T-helper 22 cell (primary cell): ENCODE measurements around the gene TMED6.
A peak's percentile ranks its signal among the peaks of the same experiment; 100 is the strongest.
"Not testable (repeated sequence)": the region's sequence is repeated elsewhere in the genome, so short reads cannot be mapped to it uniquely, and the experiment has no call there.

Source experiments
- DNase-seq: peaks from one replicate; pipeline ENCODE4 v3.0.0-alpha.2; 2020; ENCODE audit warnings: low read depth

TMED6 gene

DNA sequence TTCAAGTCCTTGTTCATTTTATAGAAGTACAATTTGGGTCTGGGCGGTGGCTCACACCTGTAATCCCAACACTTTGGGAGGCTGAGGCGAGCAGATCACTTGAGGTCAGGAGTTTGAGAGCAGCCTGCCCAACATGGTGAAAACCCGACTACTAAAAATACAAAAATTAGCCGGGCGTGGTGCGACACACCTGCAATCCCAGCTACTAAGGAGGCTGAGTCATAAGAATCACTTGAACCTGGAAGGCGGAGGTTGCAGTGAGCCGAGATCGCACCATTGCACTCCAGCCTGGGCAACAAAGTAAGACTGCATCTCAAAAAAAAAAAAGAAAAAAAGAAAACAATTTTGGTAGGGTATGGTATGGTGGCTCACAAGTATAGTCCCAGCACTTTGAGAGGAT is 8.5 kb upstream of the TMED6 start:
- not testable (repeated sequence) for DNase-seq

GRCh38 chr16:69350536-69351133 is 951 bp downstream of the TMED6 start:
- no peak for DNase-seq

DNA sequence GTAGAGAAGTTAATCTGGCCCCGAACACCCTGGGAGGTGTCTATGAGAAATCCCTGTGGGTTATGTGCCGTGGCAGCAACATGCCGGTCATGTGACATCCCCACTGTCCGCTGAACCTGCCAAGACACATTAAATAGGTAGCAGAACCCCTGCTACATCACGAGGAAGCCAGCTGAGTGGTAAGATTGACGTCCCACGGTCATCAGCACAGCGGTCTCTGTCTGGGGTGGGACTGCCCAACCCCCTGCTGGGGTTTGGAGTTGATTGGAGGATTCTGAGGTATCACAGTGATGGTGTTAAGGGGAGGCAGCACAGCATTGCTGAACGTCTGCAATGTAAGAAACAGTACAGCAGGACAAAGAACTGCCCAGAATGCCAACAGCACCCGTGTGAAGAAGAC is 2.0 kb downstream of the TMED6 start:
- DNase-seq = no peak

DNA sequence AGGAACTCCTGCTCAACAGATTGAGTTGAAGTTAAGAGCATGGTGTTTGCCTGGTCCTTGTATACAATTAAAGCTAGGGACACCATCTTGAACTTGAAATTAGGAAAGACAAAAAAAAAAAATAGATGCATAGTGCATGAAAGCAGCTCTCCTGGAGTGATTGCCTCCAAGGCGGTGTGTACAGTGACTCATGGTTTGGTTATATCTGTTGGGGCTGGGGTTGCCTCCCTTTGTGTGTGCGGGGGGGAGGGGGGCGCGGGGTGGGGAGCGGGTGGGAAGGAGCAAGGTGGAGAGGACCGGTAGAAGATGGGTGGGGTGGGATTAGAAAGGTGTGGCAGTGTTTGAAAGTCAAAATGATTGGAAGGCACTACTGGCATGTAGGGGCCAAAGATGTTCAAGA is 3.4 kb downstream of the TMED6 start:
- DNase-seq = no peak

GRCh38 chr16:69346683-69347082 is 4.9 kb downstream of the TMED6 start:
- DNase-seq = no peak

GRCh38 chr16:69345923-69346322 is 5.7 kb downstream of the TMED6 start:
- no peak for DNase-seq

DNA sequence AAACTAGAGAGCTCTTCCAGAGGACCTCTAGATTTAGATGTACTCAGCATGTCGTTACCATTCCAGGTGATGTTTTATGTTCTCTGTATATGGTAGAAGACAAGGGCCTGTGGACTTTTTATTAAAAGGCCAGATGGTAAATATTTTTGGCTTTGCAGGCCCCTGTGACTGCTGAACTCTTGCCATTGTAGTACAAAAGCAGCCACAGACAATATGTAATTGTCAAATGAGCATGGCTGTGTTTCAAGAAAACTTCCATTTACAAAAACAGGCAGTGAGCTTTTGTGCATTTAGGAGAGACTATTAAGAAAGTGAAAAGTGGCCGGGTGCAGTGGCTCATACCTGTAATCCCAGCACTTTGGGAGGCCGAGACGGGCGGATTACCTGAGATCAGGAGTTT is 7.4 kb downstream of the TMED6 start:
- DNase-seq = no peak

GRCh38 chr16:69340095-69340644 is 11.4 kb downstream of the TMED6 start:
- DNase-seq = no peak

GRCh38 chr16:69339289-69340094 is 12.1 kb downstream of the TMED6 start, which contains the start of the genes COG8 and NIP7:
Gene COG8, minus strand, starts transcription at chr16:69339564. Its CDS starts 12 bp downstream, at chr16:69339552.
Gene NIP7, plus strand, starts transcription at chr16:69339772. Its CDS starts 58 bp downstream, at chr16:69339830.
- DNase-seq = peak; percentile 86

- DNase-seq = no peak
Observed at GRCh38 chr16:69338557-69339288, 12.9 kb downstream of the TMED6 start.

- DNase-seq = no peak
Observed at GRCh38 chr16:69334696-69335095, 16.9 kb downstream of the TMED6 start.

GRCh38 chr16:69330286-69331109 is 21.1 kb downstream of the TMED6 start, which contains the start of gene PDF:
Gene PDF, minus strand, starts transcription at chr16:69330588. Its CDS starts 18 bp downstream, at chr16:69330570.
- DNase-seq = peak; percentile 83

GRCh38 chr16:69329369-69330285 is 22.0 kb downstream of the TMED6 start:
- DNase-seq = no peak

- DNase-seq = no peak
Observed at GRCh38 chr16:69328854-69329316, 22.7 kb downstream of the TMED6 start.

- no peak for DNase-seq
Observed at GRCh38 chr16:69327585-69328310, 23.8 kb downstream of the TMED6 start.

DNA sequence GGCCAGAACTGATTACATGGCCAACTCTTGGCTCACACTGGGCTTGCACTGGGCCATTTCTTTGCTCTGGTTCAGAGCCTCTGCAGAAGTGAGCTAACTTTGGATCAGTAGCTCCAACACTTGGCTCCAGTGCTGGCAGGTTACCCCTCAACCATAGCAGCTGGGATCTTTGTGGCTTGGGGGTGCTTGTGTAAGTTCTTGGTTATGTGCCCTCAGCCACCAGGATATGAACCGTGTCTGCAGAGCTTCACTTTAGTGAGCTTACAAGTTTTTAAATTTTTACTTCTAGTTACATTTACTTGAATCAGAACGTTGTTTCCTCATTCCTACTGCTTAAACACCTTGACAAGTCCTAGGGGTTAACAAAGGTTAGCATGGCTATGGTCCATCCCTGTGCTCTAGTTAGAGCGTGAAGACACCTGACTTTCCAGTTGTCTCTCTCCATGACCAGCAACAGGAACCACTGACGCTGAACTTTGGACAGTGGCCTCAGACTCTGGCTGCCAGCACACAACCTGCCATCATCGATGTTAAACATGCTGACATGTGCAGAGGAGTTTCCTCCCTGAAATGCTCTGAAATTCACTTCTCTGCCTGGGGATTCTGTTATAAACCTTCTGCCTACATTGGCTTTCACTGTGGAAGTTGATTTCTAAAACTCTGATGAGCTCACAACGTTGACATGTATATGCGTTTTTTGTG is 25.3 kb downstream of the TMED6 start:
- DNase-seq = no peak

DNA sequence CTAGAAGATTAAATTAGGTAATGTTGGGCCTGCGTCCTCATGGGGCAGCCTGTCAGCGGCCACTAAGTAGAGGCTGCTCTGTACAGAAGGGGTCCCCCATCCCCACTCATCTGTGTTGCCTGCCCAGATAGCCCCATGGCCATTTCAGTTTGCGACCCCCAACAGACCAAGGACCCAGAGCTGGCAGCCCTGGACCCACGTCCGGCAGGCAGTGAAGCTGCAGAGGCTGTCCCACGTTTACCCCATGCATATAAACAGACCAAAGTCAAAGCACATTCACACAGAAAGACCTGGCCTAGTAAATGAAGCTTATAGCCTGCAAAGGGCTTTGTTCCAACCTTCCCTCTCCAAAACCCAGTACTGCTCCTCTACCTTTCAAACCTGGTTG is 25.8 kb downstream of the TMED6 start:
- DNase-seq = no peak

DNA sequence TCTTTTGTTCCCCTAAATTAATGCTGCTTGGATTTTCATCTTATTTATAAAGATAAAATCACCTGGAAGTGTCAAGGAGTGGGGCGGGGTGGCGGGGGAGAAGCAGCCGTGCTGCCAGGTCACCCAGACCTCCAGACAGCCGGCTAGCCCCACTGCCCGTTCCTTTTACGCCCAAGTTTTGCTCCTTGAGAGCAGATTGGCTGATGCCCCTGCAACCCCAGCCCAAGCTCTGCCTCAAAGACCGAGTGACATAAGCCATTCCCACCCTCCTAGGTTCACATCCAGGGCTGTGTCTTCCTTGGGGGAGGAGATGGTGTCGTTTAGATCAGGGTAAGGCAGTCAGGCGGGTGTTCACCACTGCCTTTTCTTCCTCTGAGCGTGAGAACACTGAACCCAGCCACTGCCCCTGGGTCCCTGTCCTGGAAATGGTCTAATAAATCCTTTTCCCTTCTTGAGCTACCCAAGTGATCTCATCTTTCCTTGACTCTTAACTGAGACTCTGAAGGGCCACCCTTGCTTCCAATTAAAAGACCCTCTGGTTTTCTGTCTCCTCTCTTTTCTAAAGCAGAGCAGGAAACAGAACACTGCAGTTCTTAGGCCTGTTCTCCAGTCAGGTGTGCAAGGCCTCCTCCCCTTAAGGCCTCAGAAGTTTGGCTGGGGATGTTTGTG is 26.9 kb downstream of the TMED6 start:
- DNase-seq = no peak
